ENCODE data around the gene SOBP.

SOBP gene

DNA sequence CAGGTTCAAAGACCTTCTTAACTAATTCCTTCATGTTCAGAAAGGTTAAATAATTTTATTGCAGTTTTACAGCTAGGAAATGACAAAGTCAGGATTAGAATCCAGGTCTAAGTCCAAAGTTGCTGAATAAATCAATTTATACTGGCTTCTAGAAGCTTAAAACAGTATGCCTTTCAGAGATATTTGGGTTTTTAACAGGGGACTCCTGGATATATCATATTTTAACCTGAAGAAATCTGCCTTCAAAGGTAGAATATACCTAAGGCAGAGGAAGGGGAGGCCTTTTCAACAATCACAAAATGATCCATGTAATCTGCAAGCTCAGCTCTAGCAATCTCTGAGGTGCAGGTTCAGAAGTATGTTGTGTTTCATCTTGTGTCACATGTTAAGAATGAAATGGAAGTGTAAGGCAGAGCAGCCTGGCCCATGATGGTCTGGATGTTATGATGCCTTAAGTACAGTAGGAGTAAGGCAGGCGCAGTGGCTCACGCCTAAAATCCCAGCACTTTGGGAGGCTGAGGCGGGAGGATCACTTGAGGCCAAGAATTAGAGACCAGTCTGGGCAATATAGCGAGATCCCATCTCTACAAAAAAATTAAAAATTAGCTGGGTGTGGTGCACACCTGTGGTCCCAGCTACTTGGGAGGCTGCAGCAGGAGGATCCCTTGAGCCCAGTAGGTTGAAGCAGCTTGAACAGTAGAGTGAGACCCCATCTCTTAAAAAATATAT, 123.9 kb downstream of the SOBP start:
- Mint-ChIP-seq H3K4me3 (no peak overlapping the region), H3K9me3 (ENCODE audit: low read depth) (no peaks in the 10 kb centered on the region), H3K27ac (no peak overlapping the region), H3K27me3 (no peaks in the 10 kb centered on the region), H3K36me3 (peaks cover 2% of the 10 kb centered on the region), H3K4me1 (ENCODE audit: low read depth) (peaks cover 12% of the 10 kb centered on the region)

DNA sequence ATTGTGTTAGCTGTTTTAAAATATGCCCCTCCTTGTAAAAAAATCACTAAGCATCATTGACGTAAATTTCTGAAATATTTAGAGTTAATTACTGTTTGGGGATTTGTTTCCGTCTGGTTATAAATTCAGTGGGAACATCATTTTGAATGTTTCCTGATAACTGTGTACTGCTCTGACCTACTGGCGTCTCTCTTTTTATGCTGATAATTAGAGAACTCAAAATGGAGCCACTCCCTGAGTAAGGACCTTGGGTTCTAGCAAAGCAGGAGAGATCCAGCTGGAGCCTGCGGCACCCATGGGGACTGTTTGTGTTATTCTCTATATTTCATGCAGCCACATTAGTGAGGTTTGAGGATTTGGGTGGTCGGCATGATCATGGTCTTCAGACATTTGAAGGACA, 124.9 kb downstream of the SOBP start:
- Mint-ChIP-seq H3K4me3 (no peak overlapping the region), H3K27ac (no peak overlapping the region)

DNA sequence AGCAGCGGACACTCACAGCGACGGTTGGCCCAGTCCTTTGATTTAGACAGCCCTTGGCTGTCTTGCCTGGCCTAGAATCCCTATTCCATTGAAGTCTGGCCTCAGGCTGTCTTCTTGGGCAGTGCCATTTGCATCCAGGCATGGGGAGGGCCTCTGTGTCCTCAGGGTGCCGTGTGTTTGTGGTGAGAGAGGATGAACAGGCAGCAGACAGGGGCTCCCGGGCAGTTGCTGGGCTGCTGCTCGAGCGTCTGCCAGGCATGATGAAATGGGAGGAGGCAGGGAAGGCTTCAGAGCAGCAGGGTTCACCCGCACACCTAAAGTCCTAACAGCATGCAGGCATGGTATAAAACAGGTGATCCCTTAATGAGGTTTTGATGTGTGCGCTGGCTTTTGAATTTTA, 126.9 kb downstream of the SOBP start:
- Mint-ChIP-seq H3K27ac (no peak overlapping the region), H3K9me3 (ENCODE audit: low read depth) (no peaks in the 10 kb centered on the region), H3K4me3 (no peak overlapping the region), H3K36me3 (peaks cover 2% of the 10 kb centered on the region), H3K4me1 (ENCODE audit: low read depth) (peaks cover 38% of the 10 kb centered on the region), H3K27me3 (no peaks in the 10 kb centered on the region)

More for the DNA sequence above, 124.9 kb downstream of the SOBP start:
- Mint-ChIP-seq H3K36me3 (peaks cover 2% of the 10 kb centered on the region), H3K9me3 (ENCODE audit: low read depth) (no peaks in the 10 kb centered on the region), H3K27me3 (no peaks in the 10 kb centered on the region), H3K4me1 (ENCODE audit: low read depth) (peaks cover 20% of the 10 kb centered on the region)

DNA sequence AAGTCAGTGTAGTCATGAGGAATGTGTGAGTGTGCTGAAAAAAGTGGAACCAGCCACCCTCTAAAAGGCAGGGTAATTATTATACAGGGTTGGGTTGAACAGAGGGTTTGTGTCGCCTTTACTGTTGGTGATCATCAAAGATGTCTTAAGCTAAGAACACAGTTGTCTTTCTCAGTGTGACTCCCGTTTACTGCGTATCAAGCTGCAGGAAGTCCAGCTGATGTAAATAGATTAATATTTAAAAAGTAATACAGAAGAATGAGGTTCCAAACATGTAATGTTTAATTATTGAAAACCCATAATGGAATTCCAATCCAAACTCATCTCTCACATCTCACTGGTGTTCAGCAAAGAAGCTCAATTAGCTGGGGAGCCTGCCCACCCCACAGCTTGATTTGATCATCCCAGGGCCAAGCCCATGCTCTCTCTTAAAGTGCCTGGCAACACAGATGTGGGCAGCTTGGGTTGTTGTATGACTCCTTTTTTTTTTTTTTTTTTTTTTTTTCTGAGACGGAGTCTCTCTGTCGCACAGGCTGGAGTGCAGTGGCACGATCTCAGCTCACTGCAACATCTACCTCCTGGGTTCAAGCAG, 127.5 kb downstream of the SOBP start:
- Mint-ChIP-seq H3K4me1 (ENCODE audit: low read depth) (peaks cover 41% of the 10 kb centered on the region), H3K36me3 (peaks cover 2% of the 10 kb centered on the region), H3K27me3 (no peaks in the 10 kb centered on the region), H3K4me3 (no peak overlapping the region), H3K9me3 (ENCODE audit: low read depth) (no peaks in the 10 kb centered on the region), H3K27ac (no peak overlapping the region)

DNA sequence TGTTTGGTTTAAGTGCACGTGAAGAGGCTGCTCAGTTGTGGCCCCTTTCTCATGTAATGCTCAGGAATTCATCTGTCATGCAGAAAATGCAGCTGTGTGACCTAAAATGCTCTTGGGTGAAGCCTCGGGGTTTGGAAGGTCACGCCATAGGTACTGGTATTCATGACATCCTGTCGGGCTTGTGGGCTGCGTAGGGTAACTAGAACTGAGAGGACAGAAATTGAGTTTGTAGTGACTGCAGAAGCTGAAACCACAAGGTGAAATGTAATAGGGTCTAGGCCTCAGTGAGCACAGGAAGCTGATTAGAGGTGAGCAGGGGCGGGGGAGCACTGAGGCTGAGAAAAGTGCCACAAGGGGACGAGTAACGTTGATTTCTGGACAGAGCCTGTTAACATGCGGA, 128.8 kb downstream of the SOBP start:
- Mint-ChIP-seq H3K9me3 (ENCODE audit: low read depth) (no peaks in the 10 kb centered on the region), H3K27me3 (no peaks in the 10 kb centered on the region), H3K4me1 (ENCODE audit: low read depth) (peaks cover 41% of the 10 kb centered on the region), H3K27ac (peak overlapping the region; percentile 86), H3K36me3 (no peaks in the 10 kb centered on the region), H3K4me3 (peak overlapping the region; percentile 68)

DNA sequence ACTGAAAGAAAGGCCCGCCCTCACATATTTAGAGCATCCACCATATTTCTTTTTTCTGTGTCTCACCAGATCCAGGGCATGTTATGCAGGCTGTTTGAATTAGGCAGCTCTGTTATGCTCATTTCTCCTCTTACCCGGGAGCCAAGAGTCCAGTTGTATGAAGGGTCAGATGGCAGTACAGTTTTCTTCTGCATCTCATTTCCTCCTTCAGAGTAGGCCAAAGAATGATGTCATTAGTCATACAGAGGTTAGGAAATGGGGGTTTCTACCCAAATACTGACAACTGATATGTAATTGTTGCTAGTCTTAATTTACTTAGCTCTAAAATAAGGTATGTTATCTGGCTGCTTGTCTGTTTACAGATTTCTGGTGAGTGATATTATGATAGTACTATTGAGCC, 130.8 kb downstream of the SOBP start:
- H3K4me1 Mint-ChIP-seq (ENCODE audit: low read depth): peaks cover 41% of the 10 kb centered on the region
- H3K27ac Mint-ChIP-seq: no peak overlapping the region
- H3K9me3 Mint-ChIP-seq (ENCODE audit: low read depth): no peaks in the 10 kb centered on the region
- H3K36me3 Mint-ChIP-seq: no peaks in the 10 kb centered on the region
- no peaks in the 10 kb centered on the region for H3K27me3 Mint-ChIP-seq
- no peak overlapping the region for H3K4me3 Mint-ChIP-seq

DNA sequence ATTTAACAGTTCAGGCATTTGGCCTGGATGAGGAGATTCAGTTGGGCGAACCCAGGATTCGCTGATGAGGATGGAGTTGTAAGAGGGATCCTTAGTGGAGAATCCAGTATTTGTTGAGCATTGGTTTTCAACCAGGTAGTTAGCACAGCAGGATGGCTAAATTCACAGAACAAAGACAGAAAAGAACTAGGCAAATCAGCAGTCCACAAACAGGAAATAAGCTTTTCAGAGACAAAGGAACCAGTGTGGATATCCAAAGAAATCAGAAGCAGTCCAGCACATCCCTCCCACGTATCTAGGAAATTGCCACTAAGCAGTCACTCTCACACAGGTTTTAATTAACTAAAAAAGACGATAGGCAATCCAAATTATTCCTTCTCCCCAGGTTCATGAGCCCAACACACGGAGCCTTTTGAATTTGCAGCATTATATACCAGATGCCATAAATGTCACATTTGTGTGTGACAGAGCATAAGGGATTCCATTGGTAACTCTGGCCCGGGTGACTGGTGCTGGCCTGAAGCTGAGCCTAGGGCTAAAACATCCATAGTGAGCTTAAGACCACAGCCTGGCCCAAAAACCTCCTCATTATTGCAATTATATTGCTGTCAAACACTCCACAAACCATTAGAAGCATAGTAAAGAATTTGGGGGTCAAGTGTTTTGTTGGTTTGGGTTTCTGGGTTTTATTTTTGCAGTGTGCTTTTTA, 131.5 kb downstream of the SOBP start:
- Mint-ChIP-seq H3K27me3 (no peaks in the 10 kb centered on the region), H3K9me3 (ENCODE audit: low read depth) (no peaks in the 10 kb centered on the region), H3K36me3 (no peaks in the 10 kb centered on the region), H3K4me1 (ENCODE audit: low read depth) (peaks cover 41% of the 10 kb centered on the region), H3K4me3 (no peak overlapping the region), H3K27ac (no peak overlapping the region)

DNA sequence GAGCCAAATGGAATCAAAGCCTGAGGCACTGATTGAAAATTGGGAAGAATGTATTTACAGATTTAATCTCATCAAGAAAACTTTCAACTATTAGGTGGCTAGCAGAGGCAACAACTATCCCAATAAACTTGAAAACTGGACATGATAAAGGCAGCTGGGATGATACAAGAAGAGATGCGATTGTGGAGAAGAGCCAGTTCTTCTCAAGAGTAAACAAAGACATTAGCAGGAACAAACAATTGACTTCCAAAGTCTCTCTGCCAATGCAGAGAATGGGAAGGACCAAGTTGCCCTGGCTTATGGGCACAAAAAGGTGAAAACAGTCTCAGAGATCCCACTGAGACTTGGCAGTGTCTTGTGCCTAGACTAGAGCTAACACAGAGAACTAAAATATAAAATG, 132.4 kb downstream of the SOBP start:
- Mint-ChIP-seq H3K36me3 (no peaks in the 10 kb centered on the region), H3K27ac (no peak overlapping the region), H3K27me3 (no peaks in the 10 kb centered on the region)

DNA sequence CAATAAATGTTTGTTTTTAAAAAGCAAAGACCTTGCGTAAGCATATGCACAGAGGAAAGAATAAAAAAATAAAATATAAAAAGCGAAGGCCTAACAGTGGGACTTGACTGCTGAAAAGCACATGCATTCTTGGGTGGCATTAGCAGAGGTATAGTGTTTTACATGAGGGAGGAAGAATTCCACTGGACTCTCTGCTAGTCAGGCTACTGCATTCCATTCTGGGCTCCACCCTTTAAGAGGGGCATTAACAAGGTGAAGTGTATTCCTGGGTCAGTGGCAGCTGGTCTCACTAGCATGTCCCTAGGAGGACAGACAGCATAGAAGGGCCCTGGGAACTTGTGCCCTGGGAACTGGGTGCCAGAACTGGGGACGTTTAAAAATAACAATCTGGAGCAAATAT, 134.1 kb downstream of the SOBP start:
- Mint-ChIP-seq H3K4me3 (no peak overlapping the region), H3K27ac (no peak overlapping the region), H3K4me1 (ENCODE audit: low read depth) (peaks cover 26% of the 10 kb centered on the region), H3K9me3 (ENCODE audit: low read depth) (no peaks in the 10 kb centered on the region), H3K27me3 (no peaks in the 10 kb centered on the region), H3K36me3 (no peaks in the 10 kb centered on the region)

More for the DNA sequence above, 132.4 kb downstream of the SOBP start:
- Mint-ChIP-seq H3K9me3 (ENCODE audit: low read depth) (no peaks in the 10 kb centered on the region), H3K4me1 (ENCODE audit: low read depth) (peaks cover 39% of the 10 kb centered on the region), H3K4me3 (no peak overlapping the region)

DNA sequence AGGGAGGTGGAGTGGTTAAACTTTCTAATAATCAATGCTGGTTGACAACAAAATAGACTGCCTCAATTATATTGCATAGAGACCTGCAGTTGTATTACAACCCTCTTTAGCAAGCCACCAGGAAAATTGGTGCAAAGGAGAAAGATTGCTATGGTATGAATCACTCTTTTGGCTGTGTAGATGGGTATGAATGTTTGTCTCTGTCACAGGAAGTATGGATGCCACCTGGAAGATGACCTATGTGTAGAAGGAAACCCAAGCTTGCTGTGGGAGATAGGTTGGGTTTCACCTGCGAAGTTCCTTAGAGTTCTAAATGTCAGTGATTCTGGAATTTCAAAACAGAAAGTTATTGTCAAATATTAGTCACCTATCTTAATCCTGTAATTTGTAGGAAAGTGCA, 134.6 kb downstream of the SOBP start:
- H3K9me3 Mint-ChIP-seq (ENCODE audit: low read depth): no peaks in the 10 kb centered on the region
- H3K36me3 Mint-ChIP-seq: no peaks in the 10 kb centered on the region
- no peaks in the 10 kb centered on the region for H3K27me3 Mint-ChIP-seq
- H3K4me1 Mint-ChIP-seq (ENCODE audit: low read depth): peaks cover 21% of the 10 kb centered on the region
- no peak overlapping the region for H3K4me3 Mint-ChIP-seq
- H3K27ac Mint-ChIP-seq: no peak overlapping the region

DNA sequence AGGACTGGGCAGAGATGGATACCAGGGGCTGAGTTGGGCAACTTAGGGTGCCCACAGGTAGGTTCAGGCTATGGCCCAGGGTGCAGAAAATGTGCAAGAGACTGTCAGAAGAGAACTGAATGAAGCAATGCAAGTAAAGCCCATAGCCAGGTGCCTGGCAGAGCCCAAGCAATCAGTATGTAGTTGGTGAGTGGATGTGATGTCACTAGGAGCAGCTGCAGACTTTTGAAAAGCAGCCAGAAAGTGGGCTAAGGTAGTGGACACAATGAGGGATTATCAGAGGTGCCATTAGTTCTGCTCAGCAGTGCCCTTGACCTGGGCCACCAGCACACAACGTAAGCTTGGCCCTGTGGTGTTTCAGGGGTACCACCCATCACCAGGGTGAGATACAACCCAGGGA, 135.3 kb downstream of the SOBP start:
- H3K27me3 Mint-ChIP-seq: no peaks in the 10 kb centered on the region
- H3K36me3 Mint-ChIP-seq: no peaks in the 10 kb centered on the region
- H3K4me3 Mint-ChIP-seq: no peak overlapping the region
- peaks cover 18% of the 10 kb centered on the region for H3K4me1 Mint-ChIP-seq (ENCODE audit: low read depth)
- H3K27ac Mint-ChIP-seq: no peak overlapping the region
- H3K9me3 Mint-ChIP-seq (ENCODE audit: low read depth): no peaks in the 10 kb centered on the region

DNA sequence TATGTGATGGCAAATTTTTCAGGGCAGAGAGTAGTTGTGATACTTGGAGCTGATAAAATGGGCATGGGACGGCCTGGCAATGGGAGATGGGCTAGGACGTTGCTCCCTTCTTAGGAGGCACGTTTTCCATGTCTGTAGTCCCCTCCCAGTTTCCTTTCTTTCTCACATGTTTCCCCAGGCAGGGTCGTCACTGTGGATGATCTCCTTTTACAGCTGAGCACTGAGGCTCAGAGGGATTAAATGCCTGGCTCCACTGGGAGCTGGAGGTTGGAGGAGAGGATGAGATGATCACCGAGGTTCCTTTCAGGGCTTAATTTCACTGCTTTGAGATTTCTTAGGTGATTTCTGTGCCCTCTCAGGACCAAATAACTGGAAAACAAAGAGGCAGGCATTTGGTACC, 136.7 kb downstream of the SOBP start:
- Mint-ChIP-seq H3K27me3 (peaks cover 2% of the 10 kb centered on the region), H3K36me3 (peaks cover 2% of the 10 kb centered on the region), H3K4me1 (ENCODE audit: low read depth) (peaks cover 5% of the 10 kb centered on the region), H3K9me3 (ENCODE audit: low read depth) (no peaks in the 10 kb centered on the region), H3K4me3 (no peak overlapping the region), H3K27ac (no peak overlapping the region)

DNA sequence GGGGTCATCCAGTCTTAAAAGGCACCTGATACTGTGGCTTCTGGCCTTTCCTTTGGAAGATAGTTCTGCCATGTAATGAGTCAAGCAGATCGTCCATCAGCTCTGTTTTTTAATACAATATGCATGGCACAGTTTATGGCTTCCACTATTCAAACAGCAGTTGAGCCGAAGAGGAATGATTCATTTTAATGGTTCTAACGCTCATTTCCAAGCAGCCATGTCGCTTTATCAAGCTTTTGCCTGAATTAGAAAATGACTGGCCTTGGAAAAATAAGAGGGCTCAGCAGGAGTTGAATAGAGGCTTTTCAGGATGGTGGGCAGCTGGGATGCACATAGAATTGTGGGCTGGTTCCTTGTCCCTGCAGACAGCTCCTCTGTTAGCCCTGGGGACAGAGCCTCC, 138.1 kb downstream of the SOBP start:
- Mint-ChIP-seq H3K4me1 (ENCODE audit: low read depth) (no peaks in the 10 kb centered on the region), H3K27ac (no peak overlapping the region), H3K4me3 (no peak overlapping the region), H3K27me3 (peaks cover 11% of the 10 kb centered on the region), H3K9me3 (ENCODE audit: low read depth) (no peaks in the 10 kb centered on the region), H3K36me3 (peaks cover 2% of the 10 kb centered on the region)

DNA sequence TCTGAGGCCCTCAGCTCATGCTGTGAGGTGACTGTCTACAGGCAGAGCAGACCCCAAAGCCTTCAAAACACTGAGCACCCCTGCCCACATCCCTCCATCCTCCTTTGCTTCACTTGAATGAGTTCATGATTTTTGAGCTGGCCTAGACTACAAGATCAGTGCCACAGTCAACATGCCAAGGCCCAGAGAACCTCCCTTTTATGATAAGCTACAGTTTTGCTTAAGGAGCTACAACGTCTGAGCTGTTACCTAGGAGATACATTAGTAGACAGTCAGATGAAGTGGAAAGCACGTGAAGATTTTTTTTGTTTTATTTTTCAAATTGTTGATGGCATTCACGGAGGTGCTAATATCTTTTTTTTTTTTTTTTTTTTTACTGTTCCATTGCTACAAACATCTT, 139.0 kb downstream of the SOBP start:
- no peaks in the 10 kb centered on the region for H3K9me3 Mint-ChIP-seq (ENCODE audit: low read depth)
- H3K4me1 Mint-ChIP-seq (ENCODE audit: low read depth): peaks cover 1% of the 10 kb centered on the region
- H3K36me3 Mint-ChIP-seq: peaks cover 2% of the 10 kb centered on the region
- no peak overlapping the region for H3K27ac Mint-ChIP-seq
- H3K27me3 Mint-ChIP-seq: peaks cover 20% of the 10 kb centered on the region
- H3K4me3 Mint-ChIP-seq: no peak overlapping the region

DNA sequence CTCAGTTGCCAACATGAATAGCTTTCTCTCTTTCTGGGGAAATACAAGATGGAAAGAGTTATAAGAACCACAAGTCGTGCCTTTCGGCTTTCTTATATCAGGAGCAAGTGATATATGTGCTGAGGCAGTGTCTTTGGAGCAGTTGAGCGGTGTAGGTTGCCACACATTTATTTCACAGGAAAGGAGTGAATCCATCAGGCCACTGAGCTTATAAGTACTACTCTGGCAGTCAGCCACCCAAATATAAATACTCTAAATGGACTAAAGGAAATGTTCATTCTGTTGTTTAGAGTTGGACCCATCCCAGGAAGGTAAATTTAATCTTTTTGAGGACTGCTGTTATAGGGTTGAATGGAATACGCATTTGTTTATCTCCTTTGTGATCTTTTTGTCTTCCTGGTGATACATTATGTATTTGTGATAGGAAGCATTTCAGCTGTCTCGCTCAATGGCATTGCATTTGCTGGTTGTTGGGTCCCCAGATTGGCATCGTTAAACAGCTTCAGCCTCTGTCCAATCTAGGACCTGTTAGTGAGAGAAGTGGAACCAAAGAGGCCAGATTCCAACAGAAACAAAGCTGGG, 139.7 kb downstream of the SOBP start:
- H3K4me3 Mint-ChIP-seq: no peak overlapping the region
- peaks cover 20% of the 10 kb centered on the region for H3K27me3 Mint-ChIP-seq
- H3K27ac Mint-ChIP-seq: no peak overlapping the region
- peaks cover 4% of the 10 kb centered on the region for H3K4me1 Mint-ChIP-seq (ENCODE audit: low read depth)
- H3K9me3 Mint-ChIP-seq (ENCODE audit: low read depth): no peaks in the 10 kb centered on the region
- H3K36me3 Mint-ChIP-seq: peaks cover 2% of the 10 kb centered on the region

All from activated naive CD8-positive, alpha-beta T cell (primary cell).